ENCODE results near the gene GEMIN4. TPM values are rescaled to one million over a fixed set of nuclear protein-coding genes. Genes with fewer than 3 reads are reported as not detected.
A peak's percentile ranks its signal among the peaks of the same experiment; 100 is the strongest.

The GEMIN4 gene
- total RNA-seq, 1 experiment from 2014 or later = 29.4 TPM

- H3K27me3 ChIP-seq (ENCODE audit: control insufficient read depth, insufficient read depth, low read length) = no peaks in the 10 kb centered on the region
- peaks cover 24% of the 10 kb centered on the region for H3K36me3 ChIP-seq (replicated peaks; ENCODE audit: control insufficient read depth, insufficient read depth, low read length)
- DNase-seq = peak; percentile 2
- H3K4me3 ChIP-seq (ENCODE audit: insufficient read depth, low read depth, low read length) = no peak overlapping the region
Measured at GRCh38 chr17:740240-741017, 11.6 kb downstream of the GEMIN4 start.

- peaks cover 14% of the 10 kb centered on the region for H3K36me3 ChIP-seq (replicated peaks; ENCODE audit: control insufficient read depth, insufficient read depth, low read length)
Measured at GRCh38 chr17:737561-738113, 14.4 kb downstream of the GEMIN4 start.

GRCh38 chr17:733743-734142 is 18.3 kb downstream of the GEMIN4 start:
- H3K36me3 ChIP-seq (replicated peaks; ENCODE audit: control insufficient read depth, insufficient read depth, low read length) = peaks cover 5% of the 10 kb centered on the region; the same call in 1 of the 2 replicates
- no peak for DNase-seq
- H3K4me3 ChIP-seq (ENCODE audit: insufficient read depth, low read depth, low read length) = peak overlapping the region; percentile 66
- peaks cover 3% of the 10 kb centered on the region for H3K27me3 ChIP-seq (ENCODE audit: control insufficient read depth, insufficient read depth, low read length)

More at GRCh38 chr17:737561-738113, 14.4 kb downstream of the GEMIN4 start:
- Histone ChIP-seq H3K27me3 (ENCODE audit: control insufficient read depth, insufficient read depth, low read length) (peaks cover 3% of the 10 kb centered on the region), H3K4me3 (ENCODE audit: insufficient read depth, low read depth, low read length) (no peak overlapping the region)
- DNase-seq = no peak

- Histone ChIP-seq H3K27me3 (ENCODE audit: control insufficient read depth, insufficient read depth, low read length) (peaks cover 3% of the 10 kb centered on the region), H3K4me3 (ENCODE audit: insufficient read depth, low read depth, low read length) (peak overlapping the region; percentile 66), H3K36me3 (replicated peaks; ENCODE audit: control insufficient read depth, insufficient read depth, low read length) (peaks cover 1% of the 10 kb centered on the region; the same call in 1 of the 2 replicates)
- no peak for DNase-seq
Measured at GRCh38 chr17:732902-733720, 19.0 kb downstream of the GEMIN4 start.

GRCh38 chr17:732067-732901 is 19.8 kb downstream of the GEMIN4 start, which contains the start of gene TLCD3A:
Gene TLCD3A (plus strand): TSS chr17:732596. CDS start chr17:732648, 52 bp downstream.
- Histone ChIP-seq H3K27me3 (ENCODE audit: control insufficient read depth, insufficient read depth, low read length) (peaks cover 3% of the 10 kb centered on the region), H3K36me3 (replicated peaks; ENCODE audit: control insufficient read depth, insufficient read depth, low read length) (no peaks in the 10 kb centered on the region; the same call in 1 of the 2 replicates)

GRCh38 chr17:731644-732066 is 20.4 kb downstream of the GEMIN4 start:
- Histone ChIP-seq H3K36me3 (replicated peaks; ENCODE audit: control insufficient read depth, insufficient read depth, low read length) (no peaks in the 10 kb centered on the region; the same call in 1 of the 2 replicates), H3K27me3 (ENCODE audit: control insufficient read depth, insufficient read depth, low read length) (peaks cover 3% of the 10 kb centered on the region), H3K4me3 (ENCODE audit: insufficient read depth, low read depth, low read length) (peak overlapping the region; percentile 77)
- no peak for DNase-seq

More at GRCh38 chr17:732067-732901, 19.8 kb downstream of the GEMIN4 start, which contains the start of gene TLCD3A:
- H3K4me3 ChIP-seq (ENCODE audit: insufficient read depth, low read depth, low read length) = peak within 1 kb of the TSS; percentile 77
- peak; percentile 94 for DNase-seq

GRCh38 chr17:728911-729310 is 23.2 kb downstream of the GEMIN4 start:
- Histone ChIP-seq H3K4me3 (ENCODE audit: insufficient read depth, low read depth, low read length) (no peak overlapping the region), H3K27me3 (ENCODE audit: control insufficient read depth, insufficient read depth, low read length) (peaks cover 3% of the 10 kb centered on the region), H3K36me3 (replicated peaks; ENCODE audit: control insufficient read depth, insufficient read depth, low read length) (no peaks in the 10 kb centered on the region)
- DNase-seq = no peak

- Histone ChIP-seq H3K27me3 (ENCODE audit: control insufficient read depth, insufficient read depth, low read length) (no peaks in the 10 kb centered on the region), H3K4me3 (ENCODE audit: insufficient read depth, low read depth, low read length) (no peak overlapping the region), H3K36me3 (replicated peaks; ENCODE audit: control insufficient read depth, insufficient read depth, low read length) (no peaks in the 10 kb centered on the region)
- peak; percentile 59 for DNase-seq
Measured at GRCh38 chr17:726271-726919, 25.7 kb downstream of the GEMIN4 start.

- H3K27me3 ChIP-seq (ENCODE audit: control insufficient read depth, insufficient read depth, low read length) = no peaks in the 10 kb centered on the region
- no peak for DNase-seq
- no peak overlapping the region for H3K4me3 ChIP-seq (ENCODE audit: insufficient read depth, low read depth, low read length)
- no peaks in the 10 kb centered on the region for H3K36me3 ChIP-seq (replicated peaks; ENCODE audit: control insufficient read depth, insufficient read depth, low read length)
Measured at GRCh38 chr17:725746-726145, 26.3 kb downstream of the GEMIN4 start.

GRCh38 chr17:725084-725483 is 27.0 kb downstream of the GEMIN4 start:
- no peaks in the 10 kb centered on the region for H3K27me3 ChIP-seq (ENCODE audit: control insufficient read depth, insufficient read depth, low read length)
- H3K4me3 ChIP-seq (ENCODE audit: insufficient read depth, low read depth, low read length) = no peak overlapping the region
- DNase-seq = no peak
- no peaks in the 10 kb centered on the region for H3K36me3 ChIP-seq (replicated peaks; ENCODE audit: control insufficient read depth, insufficient read depth, low read length)

- DNase-seq = no peak
- H3K36me3 ChIP-seq (replicated peaks; ENCODE audit: control insufficient read depth, insufficient read depth, low read length) = no peaks in the 10 kb centered on the region
Measured at GRCh38 chr17:721540-721937, 30.5 kb downstream of the GEMIN4 start.

GRCh38 chr17:720706-721539 is 31.1 kb downstream of the GEMIN4 start:
- Histone ChIP-seq H3K4me3 (ENCODE audit: insufficient read depth, low read depth, low read length) (no peak overlapping the region), H3K36me3 (replicated peaks; ENCODE audit: control insufficient read depth, insufficient read depth, low read length) (no peaks in the 10 kb centered on the region), H3K27me3 (ENCODE audit: control insufficient read depth, insufficient read depth, low read length) (no peaks in the 10 kb centered on the region)
- DNase-seq = no peak

More at GRCh38 chr17:721540-721937, 30.5 kb downstream of the GEMIN4 start:
- H3K27me3 ChIP-seq (ENCODE audit: control insufficient read depth, insufficient read depth, low read length) = no peaks in the 10 kb centered on the region
- no peak overlapping the region for H3K4me3 ChIP-seq (ENCODE audit: insufficient read depth, low read depth, low read length)

- Histone ChIP-seq H3K36me3 (replicated peaks; ENCODE audit: control insufficient read depth, insufficient read depth, low read length) (no peaks in the 10 kb centered on the region), H3K27me3 (ENCODE audit: control insufficient read depth, insufficient read depth, low read length) (no peaks in the 10 kb centered on the region; the same call in 1 of the 2 replicates), H3K4me3 (ENCODE audit: insufficient read depth, low read depth, low read length) (no peak overlapping the region)
- DNase-seq = no peak
Measured at GRCh38 chr17:718075-718474, 34.0 kb downstream of the GEMIN4 start.
